MM.1S (cell line): ENCODE data around the gene PRKAR1B.

Experiments
- DNase-seq: peaks from one replicate; pipeline ENCODE4 v3.0.0-alpha.2; 2015
- H2AFZ ChIP-seq: fragments of 300-600 bp; sonication (generic); 2 replicates; pipeline ENCODE4 v1.6.0; 2016; ENCODE audit warnings: antibody characterized with exemption, low read length
- H3F3A ChIP-seq: fragments of 300-600 bp; sonication (generic); 2 replicates; pipeline ENCODE4 v1.6.1; 2016; ENCODE audit warnings: mild to moderate bottlenecking, antibody characterized with exemption, low read length, moderate library complexity, mixed read lengths; ENCODE audit not compliant: insufficient read depth
- H3K27ac ChIP-seq: fragments of 300-600 bp; sonication (generic); 2 replicates; pipeline ENCODE4 v1.5.1; 2016; ENCODE audit warnings: mild to moderate bottlenecking, low read length
- H3K27me3 ChIP-seq: fragments of 300-600 bp; sonication (generic); replicated peaks from 2 replicates; pipeline ENCODE4 v1.6.0; 2016; ENCODE audit warnings: low read length; ENCODE audit not compliant: insufficient read depth
- H3K36me3 ChIP-seq: fragments of 300-600 bp; sonication (generic); replicated peaks from 2 replicates; pipeline ENCODE4 v1.6.1; 2016; ENCODE audit warnings: mild to moderate bottlenecking, low read length, mixed read lengths; ENCODE audit not compliant: insufficient read depth
- H3K4me1 ChIP-seq: fragments of 300-600 bp; sonication (generic); 2 replicates; pipeline ENCODE4 v1.6.1; 2016; ENCODE audit warnings: low read length, mixed read lengths
- H3K4me2 ChIP-seq: fragments of 300-600 bp; sonication (generic); 2 replicates; pipeline ENCODE4 v1.6.0; 2016; ENCODE audit warnings: low read depth, low read length
- H3K4me3 ChIP-seq: fragments of 300-600 bp; sonication (generic); 2 replicates; pipeline ENCODE4 v1.5.1; 2016; ENCODE audit warnings: low read length, mixed read lengths
- H3K79me2 ChIP-seq: fragments of 300-600 bp; sonication (generic); 2 replicates; pipeline ENCODE4 v1.6.1; 2016; ENCODE audit warnings: mixed run types, low read length, mixed read lengths
- H3K9ac ChIP-seq: fragments of 300-600 bp; sonication (generic); 2 replicates; pipeline ENCODE4 v1.6.1; 2016; ENCODE audit warnings: low read length, mixed read lengths
- H3K9me2 ChIP-seq: fragments of 300-600 bp; sonication (generic); replicated peaks from 2 replicates; pipeline ENCODE4 v1.6.1; 2016; ENCODE audit warnings: mild to moderate bottlenecking, low read length, mixed read lengths; ENCODE audit not compliant: insufficient read depth
- H3K9me3 ChIP-seq: fragments of 300-600 bp; sonication (generic); replicated peaks from 2 replicates; pipeline ENCODE4 v1.6.1; 2016; ENCODE audit warnings: mild to moderate bottlenecking, low read length, mixed read lengths; ENCODE audit not compliant: insufficient read depth
- H4K20me1 ChIP-seq: fragments of 300-600 bp; sonication (generic); 2 replicates; pipeline ENCODE4 v1.6.1; 2016; ENCODE audit warnings: mild to moderate bottlenecking, low read length, moderate library complexity, mixed read lengths; ENCODE audit not compliant: insufficient read depth
- CTCF ChIP-seq: fragments of 300-600 bp; sonication (generic); IDR thresholded peaks from 2 replicates; pipeline ENCODE4 v1.5.1; 2016; ENCODE audit warnings: antibody characterized with exemption, low read length, mixed read lengths
- EZH2 ChIP-seq: fragments of 300-600 bp; sonication (generic); optimal IDR thresholded peaks from 2 replicates; pipeline ENCODE3; 2017; ENCODE audit warnings: low read depth, mild to moderate bottlenecking, antibody characterized with exemption, low read length, mixed read lengths
- EZH2phosphoT487 ChIP-seq: fragments of 300-600 bp; sonication (generic); IDR thresholded peaks from 2 replicates; pipeline ENCODE4 v1.6.1; 2018; ENCODE audit warnings: antibody characterized with exemption, low read length

PRKAR1B gene

DNA sequence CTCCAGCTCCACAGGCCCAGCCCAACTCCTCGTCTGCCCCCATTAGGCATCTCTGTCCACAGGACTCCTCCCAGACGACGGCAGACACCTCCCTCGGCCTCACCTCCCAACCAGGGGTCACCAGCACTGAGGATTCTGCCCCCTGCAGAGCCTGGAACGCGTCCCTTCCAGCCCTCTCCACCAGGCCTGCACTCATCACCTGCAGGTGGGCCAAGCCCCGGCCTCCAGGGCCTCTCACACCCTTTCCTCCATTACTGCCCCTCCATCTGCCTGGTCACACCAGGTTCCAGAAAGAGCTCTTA lies 164.8 kb downstream of the PRKAR1B start:
- Histone ChIP-seq H3K27me3 (no peaks in the 10 kb centered on the region), H3K27ac (no peak overlapping the region), H3K9me2 (no peaks in the 10 kb centered on the region), H3K4me2 (no peak overlapping the region), H3K79me2 (no peaks in the 10 kb centered on the region), H4K20me1 (no peaks in the 10 kb centered on the region), H2AFZ (no peak overlapping the region), H3K36me3 (no peaks in the 10 kb centered on the region), H3K9me3 (no peaks in the 10 kb centered on the region), H3K9ac (no peak overlapping the region), H3K4me3 (no peak overlapping the region), H3K4me1 (no peaks in the 10 kb centered on the region), H3F3A (no peaks in the 10 kb centered on the region)
- TF ChIP-seq EZH2 (no peak), EZH2phosphoT487 (no peak), CTCF (no peak)
- DNase-seq: no peak

- Histone ChIP-seq H3F3A (no peaks in the 10 kb centered on the region), H4K20me1 (no peaks in the 10 kb centered on the region), H3K27me3 (no peaks in the 10 kb centered on the region), H3K9me2 (no peaks in the 10 kb centered on the region), H2AFZ (no peak overlapping the region), H3K79me2 (no peaks in the 10 kb centered on the region), H3K9me3 (no peaks in the 10 kb centered on the region), H3K36me3 (no peaks in the 10 kb centered on the region), H3K4me1 (no peaks in the 10 kb centered on the region), H3K9ac (no peak overlapping the region), H3K4me3 (no peak overlapping the region), H3K27ac (no peak overlapping the region), H3K4me2 (no peak overlapping the region)
- DNase-seq: no peak
- TF ChIP-seq EZH2 (no peak), EZH2phosphoT487 (no peak), CTCF (no peak)
Observed at GRCh38 chr7:561631-562373, 165.3 kb downstream of the PRKAR1B start.

DNA sequence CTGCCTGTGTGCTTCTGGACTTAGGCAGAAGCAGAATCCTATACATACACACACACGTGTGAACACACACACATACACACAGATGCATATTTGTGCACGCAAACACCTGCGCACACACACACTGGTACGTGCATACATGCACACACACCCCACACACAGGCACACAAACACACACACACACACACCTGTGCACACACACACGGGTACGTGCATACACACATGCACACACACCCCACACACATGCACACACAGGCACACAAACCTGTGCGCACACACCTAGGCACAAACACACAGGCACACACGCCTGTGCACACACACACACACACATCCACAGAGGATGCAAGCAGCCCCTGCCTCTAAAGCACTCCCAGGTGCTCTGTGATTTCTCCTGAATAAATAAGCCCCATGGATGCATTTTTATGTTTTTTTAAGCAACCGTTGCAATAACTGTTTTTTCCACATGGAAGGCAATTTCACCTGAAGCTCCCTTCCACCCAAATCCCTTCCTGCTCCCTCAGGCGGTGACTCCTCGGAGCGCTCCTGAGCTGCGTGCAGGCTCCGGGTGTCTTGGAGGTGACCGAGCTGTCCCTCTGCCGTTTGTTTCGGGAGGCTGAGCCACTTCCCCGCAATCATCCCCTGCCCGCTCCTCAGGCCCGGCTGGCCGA lies 166.0 kb downstream of the PRKAR1B start:
- TF ChIP-seq EZH2 (no peak), CTCF (no peak), EZH2phosphoT487 (no peak)
- no peak overlapping the region for H2AFZ ChIP-seq

More for the DNA sequence above, 166.0 kb downstream of the PRKAR1B start:
- H3K36me3 ChIP-seq: no peaks in the 10 kb centered on the region
- H3K27me3 ChIP-seq: no peaks in the 10 kb centered on the region
- H3K79me2 ChIP-seq: no peaks in the 10 kb centered on the region
- H3K9me2 ChIP-seq: no peaks in the 10 kb centered on the region
- H3K4me1 ChIP-seq: no peaks in the 10 kb centered on the region
- H4K20me1 ChIP-seq: no peaks in the 10 kb centered on the region
- H3K9ac ChIP-seq: no peak overlapping the region
- H3K4me2 ChIP-seq: no peak overlapping the region
- no peak for DNase-seq
- no peak overlapping the region for H3K4me3 ChIP-seq
- H3K9me3 ChIP-seq: no peaks in the 10 kb centered on the region
- H3K27ac ChIP-seq: no peak overlapping the region
- no peaks in the 10 kb centered on the region for H3F3A ChIP-seq
